A673 (cell line): ENCODE data around the gene DDX41. TPM values are rescaled to one million over a fixed set of nuclear protein-coding genes. Genes with fewer than 3 reads are reported as not detected.

Experiments
- BruUV-seq: library from RNA; stranded (reverse); fragments of 400-500 nt; replicated peaks from 2 replicates; lab custom pipeline; 2021; lab: Mats Ljungman, UMichigan
- CTCF ChIA-PET: fragments of 300-600 bp; sonication (Branson Sonifier 250); formaldehyde crosslinking; loops from one replicate; lab custom pipeline; 2022; ENCODE audit warnings: antibody characterized with exemption; lab: Charles Lee
- POLR2A ChIA-PET: fragments of 300-600 bp; sonication (Branson Sonifier 250); formaldehyde crosslinking; loops from one replicate; lab custom pipeline; 2022; ENCODE audit warnings: antibody characterized with exemption; ENCODE audit not compliant: low non-redundant PET; lab: Charles Lee
- DNase-seq: peaks from one replicate; pipeline ENCODE4 v3.0.0-alpha.2; 2015; ENCODE audit warnings: low spot score
- H3K27ac ChIP-seq: fragments of 200-600 bp; sonication (generic); 2 replicates; pipeline ENCODE4 v1.5.1; 2016; ENCODE audit warnings: mixed run types, low read depth, mild to moderate bottlenecking, mixed read lengths, antibody characterized with exemption, low read length; ENCODE audit not compliant: poor library complexity, severe bottlenecking
- H3K27me3 ChIP-seq: fragments of 200-600 bp; sonication (generic); replicated peaks from 2 replicates; pipeline ENCODE4 v1.6.1; 2017; ENCODE audit warnings: mixed run types, low read depth, mild to moderate bottlenecking, mixed read lengths, antibody characterized with exemption, low read length; ENCODE audit not compliant: insufficient read depth, poor library complexity
- H3K36me3 ChIP-seq: fragments of 200-600 bp; sonication (generic); 2 replicates; pipeline ENCODE4 v1.6.1; 2016; ENCODE audit warnings: mixed run types, mild to moderate bottlenecking, mixed read lengths, antibody characterized with exemption, low read length; ENCODE audit not compliant: insufficient read depth, poor library complexity, severe bottlenecking
- H3K4me1 ChIP-seq: fragments of 200-600 bp; sonication (generic); 2 replicates; pipeline ENCODE4 v1.6.1; 2017; ENCODE audit warnings: mixed run types, mild to moderate bottlenecking, mixed read lengths, antibody characterized with exemption, low read length; ENCODE audit not compliant: insufficient read depth, poor library complexity, severe bottlenecking
- H3K4me3 ChIP-seq: fragments of 200-600 bp; sonication (generic); 2 replicates; pipeline ENCODE4 v1.5.1; 2016; ENCODE audit warnings: low read depth, mixed run types, mild to moderate bottlenecking, mixed read lengths, low read length; ENCODE audit not compliant: poor library complexity, severe bottlenecking
- H3K9me3 ChIP-seq: fragments of 200-600 bp; sonication (generic); 2 replicates; pipeline ENCODE4 v1.6.1; 2016; ENCODE audit warnings: mixed run types, low read depth, mild to moderate bottlenecking, mixed read lengths, antibody characterized with exemption, low read length; ENCODE audit not compliant: poor library complexity, severe bottlenecking
- CTCF ChIP-seq: fragments of 300-800, 200-600 bp; sonication (generic); conservative IDR thresholded peaks from 2 replicates; pipeline ENCODE4 v1.5.1; 2017; ENCODE audit warnings: low read depth, mild to moderate bottlenecking, antibody characterized with exemption, low read length, moderate library complexity, mixed read lengths
- EZH2 ChIP-seq: fragments of 200-600 bp; sonication (generic); IDR thresholded peaks from 2 replicates; pipeline ENCODE4 v1.6.1; 2017; ENCODE audit warnings: borderline replicate concordance, low read depth, mild to moderate bottlenecking, mixed read lengths, antibody characterized with exemption, low read length; ENCODE audit not compliant: poor library complexity, severe bottlenecking
- intact Hi-C: fragments of 100-400 bp; cut with micrococcal nuclease; formaldehyde crosslinking; loops from one replicate; pipeline ENCODE4 v1.10.0; 2022; ENCODE audit not compliant: unreplicated experiment
- total RNA-seq: library from RNA; stranded (reverse); gene quantifications from 2 replicates; pipeline ENCODE4 v1.2.3, GENCODE V29; 2021

DDX41 gene
- total RNA-seq, 1 experiment from 2014 or later = 82.3 TPM

GRCh38 chr5:177505075-177505474 lies 11.7 kb downstream of the DDX41 start:
- BruUV-seq = no TSS peak
- Histone ChIP-seq H3K27ac (no peak overlapping the region), H3K9me3 (no peaks in the 10 kb centered on the region), H3K4me1 (no peaks in the 10 kb centered on the region), H3K36me3 (no peaks in the 10 kb centered on the region), H3K4me3 (no peak overlapping the region), H3K27me3 (no peaks in the 10 kb centered on the region)
- TF ChIP-seq EZH2 (no peak), CTCF (no peak)
- ChIA-PET CTCF (no interaction called here), POLR2A (no interaction called here)
- DNase-seq = no peak
- intact Hi-C loops = no loop called here

DNA sequence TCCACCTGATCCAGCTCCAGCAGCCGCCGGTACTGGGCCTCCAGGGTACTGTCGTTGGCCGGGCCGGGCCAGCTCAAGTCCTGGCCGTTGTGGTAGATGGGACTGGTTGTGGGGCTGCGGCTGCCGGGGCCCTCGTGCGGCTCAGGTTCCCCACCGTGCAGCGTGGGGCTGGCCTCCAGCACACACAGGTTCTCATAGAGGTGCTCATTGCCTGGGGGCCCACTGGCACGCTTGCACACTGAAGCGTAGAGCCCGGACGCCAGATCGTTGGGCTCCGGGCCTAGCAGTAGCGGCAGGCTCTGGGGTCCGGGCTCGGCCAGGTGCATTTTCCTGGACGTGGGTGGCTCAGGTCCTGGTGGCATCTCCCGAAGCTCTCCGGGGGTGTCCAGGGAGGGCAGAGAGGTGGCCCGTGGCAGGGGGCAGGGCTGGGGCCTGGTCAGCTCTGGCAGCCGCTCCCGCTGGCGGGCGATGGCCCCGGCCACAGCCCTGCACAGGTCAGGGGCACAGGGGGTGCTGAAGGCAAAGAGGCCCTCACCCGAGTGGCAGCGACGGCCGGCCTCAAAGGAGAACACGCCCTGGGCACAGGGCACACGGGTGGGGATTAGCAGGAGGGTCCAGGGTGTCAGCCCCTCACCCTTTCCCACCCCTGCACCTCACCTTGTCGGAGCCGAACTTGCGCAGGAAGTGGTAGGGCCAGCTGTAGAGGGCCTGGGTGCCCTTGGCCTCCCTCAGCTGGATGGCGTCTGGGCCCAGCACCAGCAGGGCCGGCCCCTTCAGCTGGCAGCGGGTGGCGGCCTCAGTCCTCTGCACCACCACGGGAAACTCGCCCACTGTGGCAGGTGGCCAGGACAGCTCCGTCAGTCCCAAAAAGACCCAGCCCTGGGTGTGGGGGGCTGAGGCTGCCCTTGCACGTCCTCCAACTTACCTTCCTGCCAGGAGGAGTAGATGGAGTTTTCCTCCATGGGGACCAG lies 12.4 kb downstream of the DDX41 start:
- H3K9me3 ChIP-seq = no peaks in the 10 kb centered on the region
- H3K4me3 ChIP-seq = no peak overlapping the region
- H3K36me3 ChIP-seq = no peaks in the 10 kb centered on the region
- H3K27ac ChIP-seq = no peak overlapping the region
- H3K27me3 ChIP-seq = no peaks in the 10 kb centered on the region
- no peak for DNase-seq
- no peaks in the 10 kb centered on the region for H3K4me1 ChIP-seq
- ChIA-PET CTCF (no interaction called here), POLR2A (no interaction called here)
- TF ChIP-seq CTCF (no peak), EZH2 (no peak)
- no TSS peak for BruUV-seq
- intact Hi-C loops = no loop called here

- Histone ChIP-seq H3K4me1 (peaks cover under 1% of the 10 kb centered on the region), H3K9me3 (no peaks in the 10 kb centered on the region), H3K36me3 (no peaks in the 10 kb centered on the region), H3K27me3 (no peaks in the 10 kb centered on the region), H3K27ac (no peak overlapping the region), H3K4me3 (no peak overlapping the region)
- ChIA-PET POLR2A (no interaction called here), CTCF (no interaction called here)
- BruUV-seq = no TSS peak
- DNase-seq = no peak
- TF ChIP-seq CTCF = no peak
- no peak for TF ChIP-seq EZH2
- intact Hi-C loops = no loop called here
These were observed 13.2 kb downstream of the DDX41 start for GRCh38 chr5:177503351-177504085.
